Neural cell (in vitro differentiated cells): Measurements from ENCODE around the gene FHL2. TPM values are rescaled to one million over a fixed set of nuclear protein-coding genes. Genes with fewer than 3 reads are reported as not detected.

Experiments used
- H2AFZ ChIP-seq: fragments of 200-600, 300-800 bp; sonication (generic), shearing (Covaris generic); 2 replicates; pipeline ENCODE4 v1.6.0; 2014; ENCODE audit warnings: low read depth, mild to moderate bottlenecking, antibody characterized with exemption, low read length, moderate library complexity
- H3F3A ChIP-seq: fragments of 200-600 bp; shearing (Covaris generic); 2 replicates; pipeline ENCODE4 v1.6.1; 2016; ENCODE audit warnings: mild to moderate bottlenecking, moderate library complexity, mixed read lengths, antibody characterized with exemption, low read length; ENCODE audit not compliant: insufficient read depth, poor library complexity, severe bottlenecking
- H3K27ac ChIP-seq: fragments of 200-600, 300-800 bp; sonication (generic), shearing (Covaris generic); 2 replicates; pipeline ENCODE4 v1.5.1; 2014; ENCODE audit warnings: mild to moderate bottlenecking, low read length, moderate library complexity
- H3K27me3 ChIP-seq: fragments of 300-800, 200-600 bp; sonication (generic), shearing (Covaris generic); 2 replicates; pipeline ENCODE4 v1.6.0; 2014; ENCODE audit warnings: mild to moderate bottlenecking, low read depth, low read length, moderate library complexity; ENCODE audit not compliant: insufficient read depth
- H3K36me3 ChIP-seq: fragments of 300-800, 200-600 bp; sonication (generic), shearing (Covaris generic); 2 replicates; pipeline ENCODE4 v1.5.1; 2014; ENCODE audit warnings: mild to moderate bottlenecking, antibody characterized with exemption, low read length, moderate library complexity; ENCODE audit not compliant: insufficient read depth
- H3K4me2 ChIP-seq: fragments of 300-800, 200-600 bp; sonication (generic), shearing (Covaris generic); 2 replicates; pipeline ENCODE4 v1.6.0; 2014; ENCODE audit warnings: mild to moderate bottlenecking, low read length
- H3K4me3 ChIP-seq: fragments of 300-800, 200-600 bp; sonication (generic), shearing (Covaris generic); 2 replicates; pipeline ENCODE4 v1.5.1; 2014; ENCODE audit warnings: mild to moderate bottlenecking, low read length, moderate library complexity
- H3K79me2 ChIP-seq: fragments of 200-600 bp; shearing (Covaris generic); replicated peaks from 2 replicates; pipeline ENCODE4 v1.6.0; 2014; ENCODE audit warnings: mild to moderate bottlenecking, low read length, moderate library complexity; ENCODE audit not compliant: insufficient read depth
- H3K9ac ChIP-seq: fragments of 300-800, 200-600 bp; sonication (generic), shearing (Covaris generic); 2 replicates; pipeline ENCODE4 v1.6.1; 2016; ENCODE audit warnings: mild to moderate bottlenecking, low read length, mixed read lengths
- H3K9me2 ChIP-seq: fragments of 200-600 bp; shearing (Covaris generic); 2 replicates; pipeline ENCODE4 v1.6.1; 2016; ENCODE audit warnings: mild to moderate bottlenecking, low read length, mixed read lengths; ENCODE audit not compliant: insufficient read depth
- H3K9me3 ChIP-seq: fragments of 200-600, 300-800 bp; sonication (generic), shearing (Covaris generic); 2 replicates; pipeline ENCODE4 v1.6.1; 2016; ENCODE audit warnings: mild to moderate bottlenecking, mixed run types, low read length, moderate library complexity, mixed read lengths
- H4K20me1 ChIP-seq: fragments of 200-600 bp; shearing (Covaris generic); 2 replicates; pipeline ENCODE4 v1.6.1; 2016; ENCODE audit warnings: mild to moderate bottlenecking, mixed run types; ENCODE audit not compliant: insufficient read depth
- CTCF ChIP-seq: fragments of 450-650 bp; IDR thresholded peaks from 2 replicates; pipeline ENCODE4 v1.5.1; 2014; ENCODE audit warnings: antibody characterized with exemption, mild to moderate bottlenecking, moderate library complexity; ENCODE audit not compliant: poor library complexity, severe bottlenecking
- EP300 ChIP-seq: fragments of 450-650 bp; conservative IDR thresholded peaks from 2 replicates; pipeline ENCODE4 v1.6.1; 2014; ENCODE audit warnings: antibody characterized with exemption, mild to moderate bottlenecking, moderate library complexity; ENCODE audit not compliant: poor library complexity, severe bottlenecking
- EZH2 ChIP-seq: fragments of 200-600, 300-800 bp; shearing (Covaris generic), sonication (generic); IDR thresholded peaks from 2 replicates; pipeline ENCODE4 v1.6.1; 2014; ENCODE audit warnings: antibody characterized with exemption, low read length, borderline replicate concordance, mild to moderate bottlenecking; ENCODE audit not compliant: insufficient read depth, poor library complexity, severe bottlenecking
- MXI1 ChIP-seq: fragments of 450-650 bp; conservative IDR thresholded peaks from 2 replicates; pipeline ENCODE4 v1.6.1; 2014; ENCODE audit warnings: antibody characterized with exemption, mild to moderate bottlenecking; ENCODE audit not compliant: poor library complexity, severe bottlenecking
- POLR2AphosphoS5 ChIP-seq: IDR thresholded peaks from 2 replicates; pipeline ENCODE4 v1.6.1; 2012
- RAD21 ChIP-seq: fragments of 450-650 bp; conservative IDR thresholded peaks from 2 replicates; pipeline ENCODE4 v1.6.1; 2014; ENCODE audit warnings: antibody characterized with exemption, mild to moderate bottlenecking, moderate library complexity
- REST ChIP-seq: IDR thresholded peaks from 2 replicates; pipeline ENCODE4 v1.6.1; 2012; ENCODE audit warnings: borderline replicate concordance
- SMC3 ChIP-seq: fragments of 450-650 bp; conservative IDR thresholded peaks from 2 replicates; pipeline ENCODE4 v1.6.1; 2014; ENCODE audit warnings: antibody characterized with exemption, mild to moderate bottlenecking, moderate library complexity; ENCODE audit not compliant: poor library complexity
- TAF1 ChIP-seq: IDR thresholded peaks from 2 replicates; pipeline ENCODE4 v1.6.1; 2012; ENCODE audit warnings: low read depth
- polyA plus RNA-seq: library from polyadenylated mRNA; depleted of rRNA; stranded (reverse); fragments of >200 nt; gene quantifications from 2 replicates; pipeline ENCODE4 v1.2.3, GENCODE V29; 2014

FHL2 gene
- polyA plus RNA-seq, 1 donor from 2014 or later = 3.5 TPM

DNA sequence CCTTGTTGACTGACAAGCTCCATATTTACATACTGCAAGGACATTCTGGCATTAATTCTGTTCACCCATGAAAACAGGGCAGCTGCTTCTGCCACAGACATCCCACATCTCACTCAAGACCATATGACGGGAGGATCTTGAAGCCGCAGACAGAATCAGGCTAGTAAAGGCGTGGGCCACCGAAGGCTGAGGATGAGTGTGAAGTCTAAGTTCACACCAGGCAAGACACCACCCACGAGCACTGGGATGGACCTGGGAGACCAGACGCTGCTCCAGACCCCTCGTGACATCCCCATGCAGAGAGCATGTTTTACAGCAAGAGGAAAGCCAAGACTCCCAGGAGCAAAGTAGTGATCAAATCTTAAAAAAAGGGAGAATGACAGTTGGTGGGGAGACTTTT is 3.2 kb downstream of the FHL2 start:
- H3K4me2 ChIP-seq = no peak overlapping the region
- H4K20me1 ChIP-seq = no peaks in the 10 kb centered on the region
- no peak overlapping the region for H3K9ac ChIP-seq
- peaks cover 23% of the 10 kb centered on the region for H3K27me3 ChIP-seq
- TF ChIP-seq TAF1 (no peak), POLR2AphosphoS5 (no peak), REST (no peak), RAD21 (no peak), MXI1 (no peak), EP300 (no peak), CTCF (no peak), EZH2 (no peak), SMC3 (no peak)
- H2AFZ ChIP-seq = no peak overlapping the region
- no peaks in the 10 kb centered on the region for H3F3A ChIP-seq
- H3K27ac ChIP-seq = no peak overlapping the region
- no peaks in the 10 kb centered on the region for H3K9me3 ChIP-seq
- no peak overlapping the region for H3K4me3 ChIP-seq
- H3K79me2 ChIP-seq = no peaks in the 10 kb centered on the region
- no peaks in the 10 kb centered on the region for H3K9me2 ChIP-seq
- no peaks in the 10 kb centered on the region for H3K36me3 ChIP-seq

- Histone ChIP-seq H3K27me3 (peaks cover 23% of the 10 kb centered on the region), H3K4me2 (no peak overlapping the region), H3K36me3 (no peaks in the 10 kb centered on the region), H4K20me1 (no peaks in the 10 kb centered on the region), H3K27ac (no peak overlapping the region), H3K79me2 (no peaks in the 10 kb centered on the region), H3K4me3 (no peak overlapping the region), H2AFZ (no peak overlapping the region), H3F3A (no peaks in the 10 kb centered on the region), H3K9ac (no peak overlapping the region), H3K9me2 (no peaks in the 10 kb centered on the region), H3K9me3 (no peaks in the 10 kb centered on the region)
- TF ChIP-seq TAF1 (no peak), REST (no peak), MXI1 (no peak), CTCF (no peak), EP300 (no peak), RAD21 (no peak), SMC3 (no peak), EZH2 (no peak), POLR2AphosphoS5 (no peak)
Measured at GRCh38 chr2:105394951-105395611, 3.8 kb downstream of the FHL2 start.
